ENCODE results near the gene NUDT2.
"Not testable (repeated sequence)": the region's sequence is repeated elsewhere in the genome, so short reads cannot be mapped to it uniquely, and the experiment has no call there.

NUDT2 gene

GRCh38 chr9:34334916-34335315 is 5.5 kb downstream of the NUDT2 start:
- in situ Hi-C loops (cut with MboI; ENCODE audit: low sequenced_read_pairs): no loop called here

DNA sequence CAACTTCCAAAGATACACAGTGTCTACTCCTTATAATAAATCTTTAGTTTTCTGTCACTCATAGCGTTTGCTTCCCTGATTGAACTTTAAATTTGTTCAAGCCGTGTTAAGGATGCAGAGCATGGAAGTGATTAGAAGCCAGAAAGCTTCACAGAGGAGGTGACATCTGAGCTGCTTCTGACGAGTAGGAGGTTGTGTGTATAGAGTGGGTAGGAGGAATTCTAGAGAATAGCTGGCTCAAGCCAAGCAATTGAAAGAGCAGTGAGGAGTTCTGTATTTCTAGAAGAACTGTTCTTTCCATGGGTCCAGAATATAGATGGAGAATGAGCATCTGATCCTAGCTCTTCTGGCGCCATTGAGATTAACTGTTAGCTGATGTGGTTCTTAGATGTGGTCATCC is 6.0 kb downstream of the NUDT2 start:
- in situ Hi-C loops (cut with MboI; ENCODE audit: low sequenced_read_pairs): no loop called here

- in situ Hi-C loops (cut with MboI; ENCODE audit: low sequenced_read_pairs): no loop called here
Observed at GRCh38 chr9:34337403-34337802, 8.0 kb downstream of the NUDT2 start.

DNA sequence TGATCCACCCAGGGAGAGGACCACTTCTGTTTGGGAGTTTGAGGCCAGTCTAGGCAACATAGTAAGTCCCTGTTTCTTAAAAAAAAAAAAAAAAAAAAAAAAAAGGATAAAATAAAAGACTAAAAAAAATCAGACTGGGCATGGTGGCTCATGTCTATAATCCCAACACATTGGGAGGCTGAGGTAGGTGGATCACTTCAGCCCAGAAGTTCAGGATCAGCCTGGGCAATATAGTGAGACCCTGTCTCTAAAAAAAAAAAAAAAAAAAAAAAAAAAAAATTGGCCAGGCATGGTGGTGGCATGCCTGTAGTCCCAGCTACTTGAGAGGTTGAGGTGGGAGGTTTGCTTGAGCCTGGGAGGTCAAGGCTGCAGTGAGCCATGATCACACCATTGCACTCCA is 8.7 kb downstream of the NUDT2 start:
- in situ Hi-C loops (cut with MboI; ENCODE audit: low sequenced_read_pairs): not testable (repeated sequence)

DNA sequence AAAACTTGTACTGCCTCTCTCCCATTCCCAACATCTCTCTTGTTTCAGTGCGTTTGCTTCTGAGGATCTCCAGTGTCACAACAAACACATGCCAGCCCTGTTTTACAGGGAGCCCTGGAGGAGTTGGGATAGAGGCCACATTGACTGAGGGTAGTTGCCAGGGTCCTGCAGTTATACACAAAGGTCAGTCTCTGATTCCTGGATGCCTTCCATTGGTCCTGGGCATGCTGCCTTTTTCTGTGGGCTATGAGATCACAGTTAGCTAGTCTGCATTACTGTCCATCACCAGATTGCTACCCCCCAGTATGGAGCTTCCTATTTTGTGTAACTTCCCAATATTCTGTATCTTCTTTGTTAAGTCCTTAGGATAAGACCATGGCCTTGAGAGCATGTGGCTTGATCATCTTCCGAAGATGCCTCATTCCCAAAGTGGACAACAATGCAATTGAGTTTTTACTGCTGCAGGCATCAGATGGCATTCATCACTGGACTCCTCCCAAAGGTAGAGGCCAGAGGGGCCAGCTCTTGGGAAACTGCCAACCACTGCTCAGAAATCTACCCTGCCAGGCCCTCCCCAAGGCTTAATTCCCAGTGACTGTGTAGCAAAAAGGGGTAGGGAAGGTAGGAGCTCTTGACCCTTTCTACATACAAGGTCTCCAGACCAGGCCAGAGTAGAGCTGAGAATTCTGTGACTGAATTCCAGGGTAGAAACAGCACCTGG is 9.5 kb downstream of the NUDT2 start:
- in situ Hi-C loops (cut with MboI; ENCODE audit: low sequenced_read_pairs): no loop called here

GRCh38 chr9:34341659-34342295 is 12.4 kb downstream of the NUDT2 start:
- in situ Hi-C loops (cut with MboI; ENCODE audit: low sequenced_read_pairs): no loop called here

DNA sequence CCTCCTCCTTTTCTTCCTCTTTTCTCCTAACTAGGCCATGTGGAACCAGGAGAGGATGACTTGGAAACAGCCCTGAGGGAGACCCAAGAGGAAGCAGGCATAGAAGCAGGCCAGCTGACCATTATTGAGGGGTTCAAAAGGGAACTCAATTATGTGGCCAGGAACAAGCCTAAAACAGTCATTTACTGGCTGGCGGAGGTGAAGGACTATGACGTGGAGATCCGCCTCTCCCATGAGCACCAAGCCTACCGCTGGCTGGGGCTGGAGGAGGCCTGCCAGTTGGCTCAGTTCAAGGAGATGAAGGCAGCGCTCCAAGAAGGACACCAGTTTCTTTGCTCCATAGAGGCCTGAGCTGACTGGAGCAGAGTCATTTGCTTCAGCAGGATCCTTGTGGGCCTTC is 13.7 kb downstream of the NUDT2 start:
- in situ Hi-C loops (cut with MboI; ENCODE audit: low sequenced_read_pairs): no loop called here

DNA sequence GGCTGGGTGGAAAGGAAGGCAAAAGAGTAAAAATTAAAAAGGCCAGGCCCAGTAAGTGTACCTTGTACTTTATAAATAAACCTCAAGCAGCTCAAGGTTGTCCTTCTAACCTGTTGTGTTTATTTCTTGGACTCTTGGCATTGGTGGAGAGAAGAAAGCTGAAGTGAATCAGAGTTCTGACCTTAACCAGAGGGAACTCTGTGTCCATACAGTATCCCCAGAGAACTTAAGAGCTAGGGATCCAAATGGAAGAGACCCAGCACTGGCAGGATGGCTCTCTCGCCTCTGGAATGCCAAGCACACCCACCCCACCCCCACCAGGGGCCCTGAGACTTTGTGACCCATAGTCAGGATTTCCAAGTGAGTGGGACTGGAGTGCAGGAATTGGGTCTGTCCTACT is 14.2 kb downstream of the NUDT2 start:
- in situ Hi-C loops (cut with MboI; ENCODE audit: low sequenced_read_pairs): no loop called here

- in situ Hi-C loops (cut with MboI; ENCODE audit: low sequenced_read_pairs): no loop called here
Observed at GRCh38 chr9:34346873-34347799, 17.8 kb downstream of the NUDT2 start.

GRCh38 chr9:34347800-34348158 is 18.4 kb downstream of the NUDT2 start:
- in situ Hi-C loops (cut with MboI; ENCODE audit: low sequenced_read_pairs): no loop called here

GRCh38 chr9:34349324-34349723 is 20.0 kb downstream of the NUDT2 start:
- in situ Hi-C loops (cut with MboI; ENCODE audit: low sequenced_read_pairs): no loop called here

DNA sequence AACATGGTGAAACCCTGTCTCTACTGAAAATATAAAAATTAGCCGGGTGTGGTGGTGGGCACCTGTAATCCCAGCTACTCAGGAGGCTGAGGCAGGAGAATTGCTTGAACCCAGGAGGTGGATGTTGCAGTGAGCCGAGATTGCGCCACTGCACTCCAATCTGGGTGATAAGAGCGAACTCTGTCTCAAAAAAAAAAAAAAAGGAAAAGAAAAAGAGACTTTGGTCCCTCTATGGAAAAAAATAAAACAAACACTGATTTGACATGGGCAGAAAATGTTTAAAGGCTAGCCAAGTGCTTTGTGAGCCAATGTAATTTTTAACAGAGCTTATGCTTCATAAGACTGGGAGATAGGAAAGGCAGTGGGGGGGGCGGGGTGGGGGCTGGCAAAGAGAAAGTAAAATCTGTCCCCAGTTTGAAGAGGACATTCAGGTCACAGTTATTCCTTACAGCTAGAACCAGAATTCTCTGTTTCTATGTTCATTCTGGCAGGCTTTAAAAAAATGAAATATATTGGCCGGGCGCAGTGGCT is 22.8 kb downstream of the NUDT2 start:
- in situ Hi-C loops (cut with MboI; ENCODE audit: low sequenced_read_pairs): not testable (repeated sequence)

DNA sequence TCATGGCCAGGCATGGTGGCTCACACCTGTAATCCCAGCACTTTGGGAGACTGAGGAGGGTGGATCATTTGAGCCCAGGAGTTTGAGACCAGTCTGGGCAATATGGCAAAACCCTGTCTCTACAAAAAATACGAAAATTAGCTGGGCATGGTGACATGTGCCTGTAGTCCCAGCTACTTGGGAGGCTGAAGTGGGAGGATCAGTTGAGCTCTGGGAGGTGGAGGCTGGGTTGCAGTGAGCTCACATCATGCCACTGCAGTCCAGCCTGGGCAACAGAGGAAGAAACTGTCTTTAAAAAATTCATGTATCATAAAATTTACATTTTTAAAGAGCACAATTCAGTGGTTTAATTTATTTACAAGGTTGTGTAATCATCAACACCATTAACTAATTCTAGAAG is 23.6 kb downstream of the NUDT2 start:
- in situ Hi-C loops (cut with MboI; ENCODE audit: low sequenced_read_pairs): not testable (repeated sequence)

DNA sequence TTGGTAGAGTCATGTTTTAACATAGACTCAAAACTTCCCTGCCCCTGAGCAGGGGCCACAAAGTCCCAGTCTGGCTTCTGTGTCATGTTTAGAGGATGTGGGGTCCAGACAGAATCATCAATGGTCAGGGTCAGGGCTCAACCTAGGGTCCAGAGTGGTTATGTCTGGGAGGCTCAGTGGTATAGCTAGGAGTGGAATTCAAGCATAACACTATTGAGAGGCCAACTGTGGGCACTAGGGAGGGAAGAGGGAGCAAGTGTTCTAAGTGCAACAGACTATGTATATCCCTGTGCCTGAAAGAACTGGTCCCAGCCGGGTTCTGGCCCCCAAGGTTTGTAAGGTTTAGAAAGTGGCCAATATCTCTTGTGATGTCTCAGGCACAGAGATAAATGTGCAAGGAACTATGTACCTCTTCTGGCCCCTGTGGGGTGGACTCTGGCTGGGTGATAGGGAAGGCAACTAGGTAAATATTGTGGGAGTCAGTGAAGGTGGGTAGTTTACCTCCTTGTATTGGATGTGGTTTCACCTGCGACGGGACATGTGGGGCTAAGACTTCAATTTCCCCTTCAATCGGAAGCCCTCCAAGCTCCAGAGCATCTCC is 33.3 kb downstream of the NUDT2 start:
- in situ Hi-C loops (cut with MboI; ENCODE audit: low sequenced_read_pairs): no loop called here

- in situ Hi-C loops (cut with MboI; ENCODE audit: low sequenced_read_pairs): no loop called here
Observed at GRCh38 chr9:34363619-34364351, 34.4 kb downstream of the NUDT2 start.

GRCh38 chr9:34365282-34365681 is 35.9 kb downstream of the NUDT2 start:
- in situ Hi-C loops (cut with MboI; ENCODE audit: low sequenced_read_pairs): no loop called here

DNA sequence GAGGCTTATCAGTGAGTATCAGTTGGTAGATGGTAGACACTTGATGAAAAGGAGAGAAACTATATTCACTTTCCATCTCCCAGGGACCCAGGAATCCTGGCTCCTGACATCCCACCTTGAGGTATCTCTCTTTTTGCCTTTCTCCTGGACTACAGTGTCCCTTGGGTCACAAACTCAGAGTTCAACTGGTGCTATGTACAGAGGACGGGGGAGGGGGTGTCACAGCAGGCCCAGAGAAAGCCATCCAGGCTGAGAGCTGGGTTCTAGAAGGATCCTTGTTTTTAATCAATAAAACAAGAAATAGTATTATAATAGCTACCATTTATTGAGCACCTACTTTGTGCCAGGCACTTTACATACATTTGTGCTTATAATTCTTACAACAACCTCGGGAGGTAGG is 37.0 kb downstream of the NUDT2 start:
- in situ Hi-C loops (cut with MboI; ENCODE audit: low sequenced_read_pairs): no loop called here

DNA sequence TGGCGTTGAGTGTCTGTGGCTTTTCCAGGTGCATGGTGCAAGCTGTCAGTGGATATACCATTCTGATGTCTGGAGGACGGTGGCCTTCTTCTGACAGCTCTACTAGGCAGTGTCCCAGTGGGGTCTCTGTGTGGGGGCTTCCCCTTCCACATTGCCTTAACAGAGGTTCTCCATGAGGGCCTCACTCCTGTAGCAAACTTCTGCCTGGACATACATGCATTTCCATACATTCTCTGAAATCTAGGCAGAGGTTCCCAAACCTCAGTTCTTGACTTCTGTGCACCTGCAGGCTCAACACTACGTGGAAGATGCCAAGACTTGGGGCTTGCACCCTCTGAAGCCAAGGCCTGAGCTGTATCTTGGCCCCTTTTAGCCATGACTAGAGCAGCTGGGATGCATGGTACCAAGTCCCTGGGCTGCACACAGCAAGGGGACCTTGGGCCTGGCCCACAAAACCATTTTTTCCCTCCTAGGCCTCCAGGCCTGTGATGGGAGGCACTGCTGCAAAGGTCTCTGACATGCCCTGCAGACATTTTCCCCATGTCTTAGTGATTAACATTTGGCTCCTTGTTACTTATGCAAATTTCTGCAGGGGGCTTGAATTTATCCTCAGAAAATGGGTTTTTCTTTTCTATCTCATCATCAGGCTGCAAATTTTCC is 38.5 kb downstream of the NUDT2 start:
- in situ Hi-C loops (cut with MboI; ENCODE audit: low sequenced_read_pairs): not testable (repeated sequence)

- in situ Hi-C loops (cut with MboI; ENCODE audit: low sequenced_read_pairs): not testable (repeated sequence)
Observed at GRCh38 chr9:34368796-34369195, 39.4 kb downstream of the NUDT2 start.

DNA sequence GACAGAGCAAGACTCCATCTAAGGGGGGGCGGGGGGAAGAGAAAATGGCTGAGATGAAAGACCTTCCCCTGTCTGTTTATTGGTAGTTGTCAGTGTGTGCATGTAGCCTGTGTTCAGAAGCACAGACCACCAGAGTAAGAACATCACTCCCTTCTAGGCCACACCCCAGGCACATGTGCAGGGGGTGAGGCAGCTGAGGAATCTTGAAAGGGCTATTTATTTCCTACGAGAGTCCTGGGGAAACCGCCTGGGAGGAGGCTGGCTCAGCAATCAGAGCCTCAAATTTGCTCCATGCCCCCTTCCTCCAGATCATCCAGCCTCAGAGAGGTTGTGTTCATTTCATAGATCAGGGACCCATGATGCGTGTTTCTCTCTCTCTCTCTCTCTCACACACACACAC is 40.3 kb downstream of the NUDT2 start:
- in situ Hi-C loops (cut with MboI; ENCODE audit: low sequenced_read_pairs): no loop called here
